ENCODE data around the gene IPP.
A peak's percentile ranks its signal among the peaks of the same experiment; 100 is the strongest.
"Not testable (repeated sequence)": the region's sequence is repeated elsewhere in the genome, so short reads cannot be mapped to it uniquely, and the experiment has no call there.

The IPP gene

GRCh38 chr1:45739641-45740156 lies 10.8 kb downstream of the IPP start:
- DNase-seq (ENCODE audit: low read depth in 2 of 3, low spot score in 1 of 3) = not testable (repeated sequence)

- no peak for DNase-seq (ENCODE audit: low read depth in 2 of 3, low spot score in 1 of 3)
Measured at GRCh38 chr1:45739137-45739536, 11.3 kb downstream of the IPP start.

- DNase-seq (ENCODE audit: low read depth in 2 of 3, low spot score in 1 of 3) = no peak
Measured at GRCh38 chr1:45730780-45731319, 19.6 kb downstream of the IPP start.

DNA sequence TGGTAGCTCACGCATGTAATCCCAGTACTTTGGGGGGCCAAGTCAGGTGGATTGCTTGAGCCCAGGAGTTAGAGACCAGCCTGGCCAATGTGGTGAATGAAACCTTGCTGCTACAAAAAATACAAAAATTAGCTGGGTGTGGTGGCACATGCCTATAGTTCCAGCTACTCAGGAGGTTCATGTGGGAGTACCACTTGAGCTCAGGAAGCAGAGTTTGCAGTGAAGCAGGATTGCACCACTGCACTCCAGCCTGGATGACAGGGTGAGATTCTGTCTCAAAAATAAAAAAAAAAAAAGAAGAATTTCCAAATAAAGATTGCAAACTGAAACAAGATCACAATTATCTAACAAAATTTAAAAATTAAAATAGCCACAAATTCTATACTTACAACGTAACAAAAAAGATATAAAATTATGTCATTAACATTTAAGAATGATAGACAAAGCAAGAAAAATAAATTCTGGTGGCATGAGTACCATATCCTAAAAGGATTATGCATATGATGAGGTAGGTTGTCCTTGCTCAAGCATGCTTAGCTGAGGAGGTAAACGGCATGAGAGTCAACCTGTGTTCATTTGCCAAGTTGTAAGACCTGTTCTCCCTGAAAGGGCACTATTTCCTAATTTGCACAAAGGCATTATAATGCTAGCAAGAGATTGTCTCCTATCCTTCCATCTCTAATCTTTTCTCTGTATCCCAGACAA lies 20.2 kb downstream of the IPP start:
- DNase-seq (ENCODE audit: low read depth in 2 of 3, low spot score in 1 of 3) = no peak

DNA sequence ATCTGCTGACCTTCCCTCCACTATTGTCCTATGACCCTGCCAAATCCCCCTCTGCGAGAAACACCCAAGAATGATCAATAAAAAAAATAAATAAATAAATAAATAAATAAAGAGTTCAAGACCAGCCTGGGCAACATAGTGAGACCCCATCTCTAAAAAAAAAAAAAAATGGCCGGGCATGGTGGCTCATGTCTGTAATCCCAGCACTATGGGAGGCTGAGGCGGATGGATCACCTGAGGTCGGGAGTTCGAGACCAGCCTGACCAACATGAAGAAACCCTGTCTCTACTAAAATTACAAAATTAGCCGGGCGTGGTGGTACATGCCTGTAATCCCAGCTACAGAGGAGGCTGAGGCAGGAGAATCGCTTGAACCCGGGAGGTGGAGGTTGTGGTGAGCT lies 24.4 kb downstream of the IPP start:
- not testable (repeated sequence) for DNase-seq (ENCODE audit: low read depth in 2 of 3, low spot score in 1 of 3)

DNA sequence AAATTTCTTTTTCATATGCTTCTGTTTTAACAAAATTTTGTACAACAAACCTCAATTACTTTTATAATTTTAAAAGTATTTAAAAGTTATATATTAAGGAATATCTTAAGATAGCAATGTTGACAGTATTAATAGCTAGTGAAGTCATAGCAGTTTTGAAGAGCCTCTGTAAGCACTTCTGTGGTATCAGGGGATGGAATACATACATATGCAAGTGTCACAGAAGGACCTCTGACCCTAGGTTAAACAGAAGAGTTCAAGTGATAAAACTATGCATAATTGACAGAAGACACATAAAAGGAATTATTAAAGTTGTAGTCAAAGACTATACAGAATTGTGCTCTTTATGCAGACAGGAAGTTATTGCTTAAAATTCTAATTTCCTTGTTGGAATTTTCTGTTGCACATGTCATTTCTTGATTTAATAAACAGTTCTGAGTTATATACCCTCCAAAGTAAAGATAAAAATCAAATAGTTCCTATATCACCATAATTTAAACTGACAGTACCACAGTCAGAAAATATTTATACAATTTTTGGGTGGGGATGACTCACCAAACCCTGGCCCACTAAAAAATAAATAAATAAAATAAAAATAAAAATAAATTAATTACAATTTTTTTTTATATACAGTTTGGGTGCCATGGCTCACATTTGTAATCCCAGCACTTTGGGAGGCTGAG lies 27.1 kb downstream of the IPP start:
- DNase-seq (ENCODE audit: low read depth in 2 of 3, low spot score in 1 of 3) = no peak

DNA sequence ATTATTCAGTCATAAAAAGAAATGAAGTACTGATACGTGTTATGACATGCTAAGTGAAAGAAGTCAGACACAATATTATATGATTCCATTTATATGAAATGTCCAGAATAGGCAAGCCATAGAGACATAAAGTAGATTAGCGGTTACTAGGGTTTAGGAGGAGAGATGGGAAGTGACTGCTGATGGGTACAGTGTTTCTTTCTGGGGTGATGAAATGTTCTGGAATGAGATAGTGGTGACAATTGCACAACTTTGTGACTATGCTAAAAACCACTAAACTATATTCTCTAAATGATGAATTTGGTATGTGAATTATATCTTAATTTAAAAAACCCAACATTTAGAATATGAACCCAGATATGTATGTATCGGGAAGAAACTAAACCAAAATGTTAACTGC lies 27.6 kb downstream of the IPP start:
- no peak for DNase-seq (ENCODE audit: low read depth in 2 of 3, low spot score in 1 of 3)

- DNase-seq (ENCODE audit: low read depth in 2 of 3, low spot score in 1 of 3) = no peak
Measured at GRCh38 chr1:45721207-45721606, 29.2 kb downstream of the IPP start.

DNA sequence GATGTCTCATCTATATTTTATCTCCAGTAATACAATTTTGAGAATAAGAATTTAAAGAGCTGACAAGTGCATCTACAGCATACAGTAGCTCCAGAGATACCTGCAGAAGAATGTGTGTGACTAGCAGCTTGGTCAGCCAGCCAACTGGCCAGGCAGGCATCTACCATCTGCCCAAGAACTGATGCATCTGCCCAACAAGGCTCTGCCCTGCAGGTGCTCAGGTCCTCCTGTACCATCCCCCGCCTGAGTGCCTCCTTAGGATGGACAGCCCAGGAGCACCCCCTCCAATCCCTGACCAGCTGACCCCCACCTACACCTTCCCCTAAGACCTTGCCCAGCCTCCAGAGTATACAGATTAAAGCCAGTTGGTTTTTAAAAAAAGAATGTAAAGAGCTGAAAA lies 32.2 kb downstream of the IPP start:
- DNase-seq (ENCODE audit: low read depth in 2 of 3, low spot score in 1 of 3) = no peak

- DNase-seq (ENCODE audit: low read depth in 2 of 3, low spot score in 1 of 3) = not testable (repeated sequence)
Measured at GRCh38 chr1:45717386-45717785, 33.1 kb downstream of the IPP start.

GRCh38 chr1:45716700-45717099 lies 33.8 kb downstream of the IPP start:
- no peak for DNase-seq (ENCODE audit: low read depth in 2 of 3, low spot score in 1 of 3)

- DNase-seq (ENCODE audit: low read depth in 2 of 3, low spot score in 1 of 3) = no peak
Measured at GRCh38 chr1:45713711-45714110, 36.7 kb downstream of the IPP start.

- DNase-seq (ENCODE audit: low read depth in 2 of 3, low spot score in 1 of 3) = no peak
Measured at GRCh38 chr1:45704637-45705036, 45.8 kb downstream of the IPP start.

GRCh38 chr1:45694823-45695222 lies 55.6 kb downstream of the IPP start:
- DNase-seq (ENCODE audit: low read depth in 2 of 3, low spot score in 1 of 3) = no peak

DNA sequence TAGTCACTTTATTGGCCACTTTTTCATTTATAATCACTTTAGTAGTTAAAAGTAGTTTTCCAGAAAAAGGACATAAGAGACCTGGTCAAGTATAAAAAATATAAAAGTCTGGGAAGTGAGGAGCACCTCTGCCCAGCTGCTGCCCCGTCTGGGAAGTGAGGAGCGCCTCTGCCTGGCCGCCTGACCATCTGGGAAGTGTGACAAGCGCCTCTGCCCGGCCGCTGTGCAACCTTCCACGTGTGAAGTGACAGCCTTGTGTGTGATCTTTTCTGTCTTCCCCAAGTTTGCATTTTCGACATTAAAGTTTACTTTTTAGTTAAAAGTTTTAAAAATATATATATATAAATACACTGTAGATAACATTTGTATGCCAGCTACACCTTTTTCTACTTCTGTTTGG lies 56.6 kb downstream of the IPP start:
- DNase-seq (ENCODE audit: low read depth in 2 of 3, low spot score in 1 of 3) = not testable (repeated sequence)

- DNase-seq (ENCODE audit: low read depth in 2 of 3, low spot score in 1 of 3) = peak; percentile 67 to 85 (median 72)
Measured at GRCh38 chr1:45687754-45688740, 62.4 kb downstream of the IPP start, which contains the start of gene TMEM69. Gene TMEM69, plus strand, starts transcription at chr1:45688181. Its CDS starts 2,888 bp downstream, at chr1:45691069.

DNA sequence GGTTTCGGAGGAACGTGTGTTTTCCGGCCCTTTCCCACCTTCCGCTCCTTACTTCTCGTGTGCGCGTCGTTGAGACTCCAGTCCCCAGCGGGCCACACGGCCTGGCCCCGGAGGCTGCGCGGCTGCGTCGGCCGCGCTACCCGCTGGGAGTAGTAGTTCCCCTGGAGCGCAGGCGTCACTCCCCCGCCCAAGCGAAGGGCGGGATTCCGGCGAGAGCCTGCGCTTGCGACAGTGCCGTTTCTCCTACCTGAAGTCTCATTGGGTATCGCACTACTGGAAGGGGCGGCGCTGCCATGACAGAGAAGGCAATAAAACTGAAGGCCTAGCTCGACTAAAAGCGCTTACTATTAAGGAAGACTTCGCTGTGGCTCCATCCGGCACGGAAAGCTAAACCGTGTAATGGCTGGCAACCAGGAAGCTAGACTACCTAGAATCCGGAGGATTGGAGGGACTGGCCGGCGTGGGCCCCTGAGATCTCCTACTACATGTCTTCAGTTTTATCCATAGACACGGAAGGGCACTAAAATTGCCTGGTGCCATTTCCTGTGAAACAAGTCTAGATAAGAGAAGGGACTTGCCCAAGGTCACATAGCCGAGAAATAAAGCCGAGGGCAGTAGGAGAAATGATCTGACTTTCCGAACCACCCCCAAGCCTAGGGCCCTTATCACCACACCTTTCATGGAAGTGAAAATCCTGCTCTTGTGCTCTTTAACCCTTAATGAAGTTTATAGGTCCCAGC lies 63.3 kb downstream of the IPP start:
- DNase-seq (ENCODE audit: low read depth in 2 of 3, low spot score in 1 of 3) = peak; percentile 89 to 96 (median 95)

DNA sequence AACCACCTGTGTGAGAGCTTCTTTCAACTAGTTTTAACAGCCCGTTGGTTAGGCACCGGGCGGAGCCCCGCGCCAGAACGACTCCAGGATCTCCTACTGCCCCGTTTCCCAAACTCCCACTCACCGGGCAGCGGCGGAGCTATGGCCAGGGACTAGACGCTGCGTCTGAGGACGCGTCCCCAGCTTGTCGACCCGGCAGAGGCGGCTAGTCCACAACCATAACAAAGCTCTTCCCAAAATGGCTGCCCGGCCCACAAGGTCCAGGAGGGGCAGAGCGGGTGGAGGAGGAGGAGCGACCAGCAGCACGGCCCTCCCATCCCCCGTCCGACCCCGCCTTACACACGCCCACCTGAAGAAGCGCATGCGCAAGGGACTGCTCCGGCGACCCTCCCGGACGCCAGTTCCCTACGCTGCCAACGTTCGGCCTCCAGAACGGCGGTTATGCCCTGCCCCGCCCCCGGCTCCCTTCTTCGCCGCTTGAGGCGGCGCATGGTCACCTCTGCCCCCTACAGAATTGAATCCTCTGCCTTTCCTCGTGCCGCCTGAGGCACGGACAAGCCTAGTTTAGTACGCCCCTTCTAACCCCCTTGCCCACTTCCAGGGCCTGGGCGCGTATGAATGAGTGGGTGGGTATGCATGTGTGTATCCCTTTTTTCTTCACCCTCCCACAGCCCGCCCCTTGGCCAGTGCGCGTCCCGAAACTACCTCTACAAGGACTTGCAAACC lies 64.0 kb downstream of the IPP start, which contains the start of gene GPBP1L1:
TSS of gene GPBP1L1 (minus strand) at position 246 of the 726 bp plus-strand sequence. CDS start 27,446 bp downstream, outside the sequence.
- peak; percentile 96 to 98 (median 97) for DNase-seq (ENCODE audit: low read depth in 2 of 3, low spot score in 1 of 3)

GRCh38 chr1:45686015-45686287 lies 64.5 kb downstream of the IPP start:
- peak in 2 of 3 donors; percentile 24 to 45 for DNase-seq (ENCODE audit: low read depth in 2 of 3, low spot score in 1 of 3)
